AG04450 (cell line): Measurements from ENCODE around the gene DEXI. TPM values are rescaled to one million over a fixed set of nuclear protein-coding genes. Genes with fewer than 3 reads are reported as not detected.
A peak's percentile ranks its signal among the peaks of the same experiment; 100 is the strongest.

Source experiments
- CTCF ChIA-PET: fragments of 300-600, 350-600 bp; formaldehyde crosslinking; extraction: SDS; loops from one replicate; lab custom pipeline; 2022; ENCODE audit warnings: antibody characterized with exemption, inconsistent platforms; lab: Charles Lee
- POLR2A ChIA-PET: fragments of 350-600 bp; formaldehyde crosslinking; extraction: SDS; loops from one replicate; lab custom pipeline; 2021; ENCODE audit warnings: antibody characterized with exemption, inconsistent platforms; lab: Yijun Ruan, JAX
- DNase-seq: peaks from one replicate; pipeline ENCODE4 v3.0.0-alpha.2; 2011; ENCODE audit warnings: low read depth, low spot score
- H3K27ac ChIP-seq: one replicate; pipeline ENCODE4 v1.5.1; 2012; ENCODE audit warnings: low read depth, low read length, control low read depth
- H3K27me3 ChIP-seq: one replicate; pipeline ENCODE4 v1.6.0; 2012; ENCODE audit warnings: low read length; ENCODE audit not compliant: control insufficient read depth, insufficient read depth
- H3K4me3 ChIP-seq: 2 replicates; pipeline ENCODE4 v1.5.1; 2011; ENCODE audit warnings: mild to moderate bottlenecking, low read depth, low read length, control low read depth
- H3K9me3 ChIP-seq: 2 replicates; pipeline ENCODE4 v1.5.1; 2012; ENCODE audit warnings: low read length; ENCODE audit not compliant: control insufficient read depth, insufficient read depth
- CTCF ChIP-seq: IDR thresholded peaks from 2 replicates; pipeline ENCODE4 v1.5.1; 2011; ENCODE audit warnings: low read depth, low read length, control low read depth, inconsistent platforms
- polyA plus RNA-seq: library from polyadenylated mRNA; depleted of rRNA; stranded (reverse); fragments of >200 nt; gene quantifications from 2 replicates; pipeline ENCODE4 v1.2.3, GENCODE V29; 2011

The DEXI gene
- polyA plus RNA-seq, 1 experiment: 37.3 TPM

- ChIA-PET CTCF (interaction anchor here (0.5 to 3.2 kb wide), 40 partner anchors 9 to 1880 kb away, joined by 3 to 46 read pairs (median 4); partner anchors contain the start of genes DEXI, EMP2 and NUBP1), POLR2A (no interaction called here)
- peak; percentile 86 for DNase-seq
- no peaks in the 10 kb centered on the region for H3K27me3 ChIP-seq
- no peak overlapping the region for H3K4me3 ChIP-seq
- no peak overlapping the region for H3K27ac ChIP-seq
- peak; percentile 99 for TF ChIP-seq CTCF
- no peaks in the 10 kb centered on the region for H3K9me3 ChIP-seq
These were observed 23.8 kb downstream of the DEXI start for GRCh38 chr16:10918294-10919002.

GRCh38 chr16:10916534-10916933 is 25.7 kb downstream of the DEXI start:
- H3K27me3 ChIP-seq: no peaks in the 10 kb centered on the region
- no peak for DNase-seq
- H3K27ac ChIP-seq: no peak overlapping the region
- no peak overlapping the region for H3K4me3 ChIP-seq
- ChIA-PET CTCF (interaction anchor here (0.5 to 3.2 kb wide), 4 partner anchors 172 to 402 kb away, joined by 3 to 46 read pairs (median 6); no protein-coding TSS in a partner anchor), POLR2A (no interaction called here)
- H3K9me3 ChIP-seq: no peaks in the 10 kb centered on the region
- TF ChIP-seq CTCF: no peak

GRCh38 chr16:10911267-10911666 is 31.0 kb downstream of the DEXI start:
- Histone ChIP-seq H3K4me3 (no peak overlapping the region), H3K27ac (no peak overlapping the region), H3K27me3 (peaks cover 14% of the 10 kb centered on the region), H3K9me3 (no peaks in the 10 kb centered on the region; the same call in 1 of the 2 replicates)
- no peak for DNase-seq
- POLR2A ChIA-PET: interaction anchor here (0.6 kb wide), 1 partner anchor 88 kb away, joined by 4 read pairs; no protein-coding TSS in a partner anchor
- CTCF ChIA-PET: interaction anchor here (2.4 kb wide), 1 partner anchor 7 kb away, joined by 11 read pairs; no protein-coding TSS in a partner anchor
- TF ChIP-seq CTCF: no peak

- CTCF ChIA-PET: interaction anchor here (1.1 kb wide), 1 partner anchor 11 kb away, joined by 7 read pairs; no protein-coding TSS in a partner anchor
- H3K27me3 ChIP-seq: peaks cover 14% of the 10 kb centered on the region
- no peak for DNase-seq
- no peak for TF ChIP-seq CTCF
- H3K4me3 ChIP-seq: no peak overlapping the region
- H3K27ac ChIP-seq: no peak overlapping the region
- POLR2A ChIA-PET: no interaction called here
- H3K9me3 ChIP-seq: no peaks in the 10 kb centered on the region; the same call in 1 of the 2 replicates
These were observed 34.6 kb downstream of the DEXI start for GRCh38 chr16:10907757-10908045.
